Muscle of back (tissue), 11 donors: ENCODE results near the gene COL18A1. TPM values are rescaled to one million over a fixed set of nuclear protein-coding genes. Genes with fewer than 3 reads are reported as not detected.

Source experiments
- DNase-seq, 3 donors: peaks; one replicate each; pipeline versions ENCODE4 v3.0.0 to v3.0.0-alpha.2; 2013
- polyA plus RNA-seq, 10 donors: library from polyadenylated mRNA; unstranded; fragments of 120-200 nt; gene quantifications; one replicate each; pipeline ENCODE4 v1.2.1, GENCODE V29; 2013; ENCODE audit not compliant: insufficient read length in 10 of 10

The COL18A1 gene
- polyA plus RNA-seq, 10 donors: 53.7 to 116 (median 71.4) TPM

GRCh38 chr21:45396620-45396995, 8.4 kb upstream of the COL18A1 start:
- no peak for DNase-seq

- DNase-seq: no peak
These were observed 7.6 kb upstream of the COL18A1 start for GRCh38 chr21:45397381-45397780.

GRCh38 chr21:45401054-45401518, 3.9 kb upstream of the COL18A1 start:
- no peak for DNase-seq

GRCh38 chr21:45401916-45402900, 2.8 kb upstream of the COL18A1 start:
- DNase-seq: no peak

- no peak for DNase-seq
These were observed 1.7 kb upstream of the COL18A1 start for GRCh38 chr21:45403133-45403824.

- DNase-seq: peak in 1 of 3 donors; percentile 72
These were observed 888 bp upstream of the COL18A1 start for GRCh38 chr21:45403825-45404729.

- DNase-seq: peak in 1 of 3 donors; percentile 66
These were observed 380 bp downstream of the COL18A1 start for GRCh38 chr21:45405271-45405818.

GRCh38 chr21:45405819-45406762, 1.1 kb downstream of the COL18A1 start:
- DNase-seq: peak in 1 of 3 donors; percentile 68

- peak in 1 of 3 donors; percentile 82 for DNase-seq
These were observed 2.0 kb downstream of the COL18A1 start for GRCh38 chr21:45406801-45407628.

- DNase-seq: no peak
These were observed 2.8 kb downstream of the COL18A1 start for GRCh38 chr21:45407629-45408247.

GRCh38 chr21:45408271-45408791, 3.4 kb downstream of the COL18A1 start:
- DNase-seq: no peak

- no peak for DNase-seq
These were observed 3.9 kb downstream of the COL18A1 start for GRCh38 chr21:45408801-45409261.

GRCh38 chr21:45409466-45410150, 4.6 kb downstream of the COL18A1 start:
- peak in 1 of 3 donors; percentile 46 for DNase-seq

GRCh38 chr21:45410151-45410864, 5.3 kb downstream of the COL18A1 start:
- DNase-seq: peak; percentile 61 to 79 (median 71)

- no peak for DNase-seq
These were observed 6.2 kb downstream of the COL18A1 start for GRCh38 chr21:45410865-45411809.

- no peak for DNase-seq
These were observed 6.8 kb downstream of the COL18A1 start for GRCh38 chr21:45411810-45412206.
